Endothelial cell of umbilical vein (primary cell): ENCODE measurements around the gene PHOX2B. TPM values are rescaled to one million over a fixed set of nuclear protein-coding genes. Genes with fewer than 3 reads are reported as not detected.

Source experiments
- BruUV-seq: library from RNA; stranded (reverse); fragments of 400-500 nt; replicated peaks from 2 replicates; lab custom pipeline; 2021; lab: Mats Ljungman, UMichigan
- CTCF ChIA-PET: fragments of 300-600, 350-600 bp; sonication (Branson Sonifier 250); formaldehyde crosslinking; loops from one replicate; lab custom pipeline; 2021; ENCODE audit warnings: antibody characterized with exemption, inconsistent platforms; lab: Charles Lee
- POLR2A ChIA-PET: fragments of 300-600, 350-600 bp; sonication (Branson Sonifier 250); formaldehyde crosslinking; loops from one replicate; lab custom pipeline; 2021; ENCODE audit warnings: antibody characterized with exemption, inconsistent platforms; lab: Charles Lee
- DNase-seq: peaks from one replicate; pipeline ENCODE4 v3.0.0-alpha.2; 2011; ENCODE audit warnings: low read depth, low spot score
- FAIRE-seq: peaks from 2 replicates; lab custom pipeline; 2011; peaks lifted over from hg19 to GRCh38; lab: Jason Lieb, UNC
- H2AFZ ChIP-seq: 2 replicates; pipeline ENCODE4 v1.6.0; 2012; ENCODE audit warnings: low read depth, low read length, control low read depth, inconsistent platforms
- H3K27ac ChIP-seq: 2 replicates; pipeline ENCODE4 v1.5.1; 2011; ENCODE audit warnings: low read depth, mild to moderate bottlenecking, control low read depth, low read length, moderate library complexity; ENCODE audit not compliant: insufficient read depth
- H3K27me3 ChIP-seq, 2 experiments: 2 replicates each; pipeline versions ENCODE4 v1.6.0 to v1.6.1; 2011; ENCODE audit warnings: low read length in 2 of 2, mixed read lengths in 1 of 2; ENCODE audit not compliant: control insufficient read depth in 2 of 2, insufficient read depth in 2 of 2
- H3K36me3 ChIP-seq, 2 experiments: 2 replicates in 1 of 2; 3 replicates in 1 of 2; pipeline ENCODE4 v1.5.1; 2011; ENCODE audit warnings: low read length in 2 of 2, mild to moderate bottlenecking in 1 of 2, moderate library complexity in 1 of 2; ENCODE audit not compliant: control insufficient read depth in 2 of 2, insufficient read depth in 2 of 2; ENCODE audit errors: extremely low read depth in 1 of 2
- H3K4me1 ChIP-seq: 3 replicates; pipeline ENCODE4 v1.5.1; 2011; ENCODE audit warnings: mild to moderate bottlenecking, low read length; ENCODE audit not compliant: control insufficient read depth, insufficient read depth; ENCODE audit errors: extremely low read depth
- H3K4me2 ChIP-seq: 2 replicates; pipeline ENCODE4 v1.6.1; 2011; ENCODE audit warnings: low read length, control low read depth, mixed read lengths; ENCODE audit not compliant: insufficient read depth
- H3K4me3 ChIP-seq, 3 experiments: fragments of 200-600 bp in 1 of 3; sonication (generic), shearing (Covaris generic) in 1 of 3; replicated peaks in 1 of 3; 2 replicates each; pipeline ENCODE4 v1.5.1; 2011 to 2016; ENCODE audit warnings: control low read depth in 3 of 3, low read length in 3 of 3, mild to moderate bottlenecking in 2 of 3, inconsistent platforms in 1 of 3, low read depth in 1 of 3, moderate library complexity in 1 of 3; ENCODE audit not compliant: insufficient read depth in 1 of 3
- H3K79me2 ChIP-seq: 2 replicates; pipeline ENCODE4 v1.6.0; 2012; ENCODE audit warnings: low read length, inconsistent platforms; ENCODE audit not compliant: control insufficient read depth, insufficient read depth
- H3K9ac ChIP-seq: replicated peaks from 2 replicates; pipeline ENCODE3; 2011; ENCODE audit warnings: low read length, control low read depth; ENCODE audit not compliant: insufficient read depth; ENCODE audit errors: extremely low read depth
- H3K9me1 ChIP-seq: replicated peaks from 3 replicates; pipeline ENCODE4 v1.6.0; 2011; ENCODE audit warnings: mild to moderate bottlenecking, low read length; ENCODE audit not compliant: control insufficient read depth, insufficient read depth; ENCODE audit errors: extremely low read depth
- H3K9me3 ChIP-seq: replicated peaks from 2 replicates; pipeline ENCODE4 v1.5.1; 2012; ENCODE audit warnings: low read length, inconsistent platforms; ENCODE audit not compliant: control insufficient read depth, insufficient read depth
- H4K20me1 ChIP-seq: replicated peaks from 2 replicates; pipeline ENCODE3; 2011; ENCODE audit warnings: mild to moderate bottlenecking, low read length; ENCODE audit not compliant: control insufficient read depth, insufficient read depth; ENCODE audit errors: extremely low read depth
- EZH2 ChIP-seq: IDR thresholded peaks from 2 replicates; pipeline ENCODE4 v1.6.1; 2012; ENCODE audit warnings: borderline replicate concordance, low read depth, mild to moderate bottlenecking, moderate library complexity, low read length, inconsistent platforms; ENCODE audit not compliant: severe bottlenecking
- FOS ChIP-seq: IDR thresholded peaks from 2 replicates; pipeline ENCODE4 v1.6.1; 2011; ENCODE audit warnings: mild to moderate bottlenecking, low read length, moderate library complexity, borderline replicate concordance; ENCODE audit not compliant: insufficient read depth
- GATA2 ChIP-seq: IDR thresholded peaks from 2 replicates; pipeline ENCODE4 v1.7.0; 2011; ENCODE audit warnings: low read depth, mild to moderate bottlenecking, moderate library complexity, mixed read lengths, low read length; ENCODE audit not compliant: insufficient read length, insufficient read depth
- JUN ChIP-seq: IDR thresholded peaks from 2 replicates; pipeline ENCODE4 v1.6.1; 2011; ENCODE audit warnings: borderline replicate concordance, low read depth; ENCODE audit not compliant: insufficient read length, insufficient read depth
- MYC ChIP-seq: IDR thresholded peaks from one replicate; pipeline ENCODE4 v1.6.1; 2011; ENCODE audit warnings: mild to moderate bottlenecking, low read depth, low read length
- POLR2A ChIP-seq: IDR thresholded peaks from 2 replicates; pipeline ENCODE4 v1.6.1; 2012; ENCODE audit warnings: low read depth, mild to moderate bottlenecking, control low read depth, low read length
- POLR2AphosphoS5 ChIP-seq: IDR thresholded peaks from 2 replicates; pipeline ENCODE4 v1.6.1; 2012; ENCODE audit warnings: low read depth, mild to moderate bottlenecking, control low read depth, low read length, moderate library complexity; ENCODE audit not compliant: insufficient read depth
- dilution Hi-C: fragments of 300-500 bp; cut with MboI; formaldehyde crosslinking; loops from one replicate; pipeline ENCODE4 v1.15.0; 2019; ENCODE audit warnings: low sequenced_read_pairs; ENCODE audit not compliant: extremely low pct_ligation_motif_present
- intact Hi-C: fragments of 100-400 bp; cut with micrococcal nuclease; formaldehyde crosslinking; loops from one replicate; pipeline ENCODE4 v1.10.0; 2022
- polyA plus RNA-seq, 4 experiments: library from polyadenylated mRNA; depleted of rRNA in 3 of 4; stranded (reverse) in 3 of 4; unstranded in 1 of 4; fragments of >200 nt; gene quantifications; 2 replicates each; pipeline versions ENCODE4 v1.2.1 to v1.2.3, GENCODE V29; 2011 to 2012; ENCODE audit warnings: missing spikeins in 1 of 4
- total RNA-seq: library from RNA; stranded (reverse); gene quantifications from 2 replicates; pipeline ENCODE4 v1.2.3, GENCODE V29; 2021
- TF ChIP-seq, protein P1 (sequence below), 2 donors: IDR thresholded peaks; 1 replicate in 1 of 2; 2 replicates in 1 of 2; pipeline ENCODE4 v1.5.1; 2011; ENCODE audit warnings: low read length in 2 of 2, mild to moderate bottlenecking in 2 of 2, moderate library complexity in 2 of 2, control low read depth in 1 of 2, inconsistent platforms in 1 of 2, low read depth in 1 of 2; ENCODE audit not compliant: insufficient read depth in 1 of 2; ENCODE audit errors: extremely low read depth in 1 of 2
- TF ChIP-seq, protein P2 (sequence below): IDR thresholded peaks from 2 replicates; pipeline ENCODE4 v1.6.1; 2011; ENCODE audit not compliant: insufficient read depth, insufficient read length

Gene PHOX2B
- total and polyA plus RNA-seq, 2 donors (not counting 3 experiments of a cell fraction or from before 2014, with no cell fraction given): not detected

DNA sequence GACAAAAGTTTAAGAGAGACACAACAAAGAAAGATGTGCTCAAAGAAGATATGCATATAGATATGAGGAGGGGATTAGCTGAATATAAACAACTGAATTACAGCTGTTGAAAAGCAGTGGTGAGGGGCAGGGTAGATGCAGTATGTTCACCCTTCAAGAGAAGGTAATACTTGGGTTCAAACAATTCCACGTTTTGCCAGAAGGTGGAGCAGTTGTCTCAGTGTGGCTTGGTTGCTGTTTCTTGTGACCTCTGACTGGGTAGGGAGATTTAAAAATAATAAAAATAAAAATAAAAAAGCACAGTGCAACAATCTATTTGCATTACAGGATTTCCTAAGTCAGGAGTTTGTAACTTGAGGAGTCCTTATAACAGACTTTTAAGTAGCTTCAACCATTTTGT is 23.3 kb downstream of the PHOX2B start:
- H3K36me3 ChIP-seq: no peaks in the 10 kb centered on the region
- no peak overlapping the region for H3K27ac ChIP-seq
- CTCF ChIA-PET: interaction anchor here (1.8 to 2.3 kb wide), 2 partner anchors 8 to 163 kb away, joined by 6 read pairs; no protein-coding TSS in a partner anchor
- H3K4me2 ChIP-seq: no peak overlapping the region
- H3K9ac ChIP-seq: no peak overlapping the region
- intact Hi-C loops (no loop called here), dilution Hi-C loops (no loop called here)
- no peaks in the 10 kb centered on the region for H3K9me3 ChIP-seq
- FAIRE-seq (no peak), DNase-seq (no peak)
- H3K27me3 ChIP-seq: peaks cover 1 to 8% of the 10 kb centered on the region in 2 experiments
- no peak overlapping the region for H3K4me3 ChIP-seq
- H3K4me1 ChIP-seq: no peaks in the 10 kb centered on the region
- POLR2A ChIA-PET: no interaction called here
- BruUV-seq: no TSS peak
- H3K79me2 ChIP-seq: no peaks in the 10 kb centered on the region
- H2AFZ ChIP-seq: no peak overlapping the region
- TF ChIP-seq JUN (no peak), MYC (no peak)
- TF ChIP-seq, protein P1, sequence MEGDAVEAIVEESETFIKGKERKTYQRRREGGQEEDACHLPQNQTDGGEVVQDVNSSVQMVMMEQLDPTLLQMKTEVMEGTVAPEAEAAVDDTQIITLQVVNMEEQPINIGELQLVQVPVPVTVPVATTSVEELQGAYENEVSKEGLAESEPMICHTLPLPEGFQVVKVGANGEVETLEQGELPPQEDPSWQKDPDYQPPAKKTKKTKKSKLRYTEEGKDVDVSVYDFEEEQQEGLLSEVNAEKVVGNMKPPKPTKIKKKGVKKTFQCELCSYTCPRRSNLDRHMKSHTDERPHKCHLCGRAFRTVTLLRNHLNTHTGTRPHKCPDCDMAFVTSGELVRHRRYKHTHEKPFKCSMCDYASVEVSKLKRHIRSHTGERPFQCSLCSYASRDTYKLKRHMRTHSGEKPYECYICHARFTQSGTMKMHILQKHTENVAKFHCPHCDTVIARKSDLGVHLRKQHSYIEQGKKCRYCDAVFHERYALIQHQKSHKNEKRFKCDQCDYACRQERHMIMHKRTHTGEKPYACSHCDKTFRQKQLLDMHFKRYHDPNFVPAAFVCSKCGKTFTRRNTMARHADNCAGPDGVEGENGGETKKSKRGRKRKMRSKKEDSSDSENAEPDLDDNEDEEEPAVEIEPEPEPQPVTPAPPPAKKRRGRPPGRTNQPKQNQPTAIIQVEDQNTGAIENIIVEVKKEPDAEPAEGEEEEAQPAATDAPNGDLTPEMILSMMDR (IDR thresholded peaks at IDR 0.05; ENCODE audit: extremely low read depth in 1 of 2, insufficient read depth in 1 of 2, low read depth in 1 of 2, low read length in 2 of 2): peak in 1 of 2 donors; percentile 8
- no peaks in the 10 kb centered on the region for H3K9me1 ChIP-seq
- no peaks in the 10 kb centered on the region for H4K20me1 ChIP-seq

DNA sequence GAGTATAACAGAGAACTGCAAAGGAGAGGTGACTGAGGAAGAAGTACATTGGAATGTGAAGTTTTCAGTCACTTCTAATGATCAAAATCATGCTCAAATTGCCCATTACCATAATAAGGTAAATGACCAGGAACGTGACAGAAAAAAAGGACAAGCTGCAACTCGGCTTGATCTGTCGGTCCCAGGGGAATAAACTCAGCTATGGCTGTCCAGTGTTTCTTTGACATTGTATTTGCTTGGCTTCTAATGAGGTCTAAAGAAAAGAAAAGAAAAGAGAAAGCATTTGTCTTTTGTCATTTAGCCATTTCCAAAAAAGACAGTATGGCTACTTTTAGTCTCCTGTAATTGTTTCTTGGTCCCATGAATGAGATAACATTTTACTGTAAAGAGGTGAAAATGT is 25.2 kb downstream of the PHOX2B start:
- Histone ChIP-seq H3K4me3 (no peak overlapping the region), H3K36me3 (no peaks in the 10 kb centered on the region), H3K9ac (no peak overlapping the region), H3K9me3 (no peaks in the 10 kb centered on the region), H3K4me1 (no peaks in the 10 kb centered on the region), H3K79me2 (no peaks in the 10 kb centered on the region), H3K9me1 (no peaks in the 10 kb centered on the region), H3K27ac (no peak overlapping the region), H3K4me2 (no peak overlapping the region), H3K27me3 (peaks cover 0 to 2% of the 10 kb centered on the region in 2 experiments), H2AFZ (no peak overlapping the region), H4K20me1 (no peaks in the 10 kb centered on the region)
- CTCF ChIA-PET: no interaction called here
- dilution Hi-C loops (no loop called here), intact Hi-C loops (no loop called here)
- FAIRE-seq (no peak), DNase-seq (no peak)
- no TSS peak for BruUV-seq
- TF ChIP-seq MYC (no peak), GATA2 (no peak), POLR2A (no peak), JUN (no peak), FOS (no peak), EZH2 (no peak), POLR2AphosphoS5 (no peak)
- TF ChIP-seq, protein P1 (IDR thresholded peaks at IDR 0.05; ENCODE audit: extremely low read depth in 1 of 2, insufficient read depth in 1 of 2, low read depth in 1 of 2, low read length in 2 of 2): no peak
- TF ChIP-seq, protein P2, sequence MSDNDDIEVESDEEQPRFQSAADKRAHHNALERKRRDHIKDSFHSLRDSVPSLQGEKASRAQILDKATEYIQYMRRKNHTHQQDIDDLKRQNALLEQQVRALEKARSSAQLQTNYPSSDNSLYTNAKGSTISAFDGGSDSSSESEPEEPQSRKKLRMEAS: no peak
- POLR2A ChIA-PET: no interaction called here
